ENCODE measurements around the gene SPATS2. TPM values are rescaled to one million over a fixed set of nuclear protein-coding genes. Genes with fewer than 3 reads are reported as not detected.

The SPATS2 gene
- polyA plus RNA-seq, 1 of the 3 experiments (the other 2 are of a cell fraction), result 72.9 TPM

DNA sequence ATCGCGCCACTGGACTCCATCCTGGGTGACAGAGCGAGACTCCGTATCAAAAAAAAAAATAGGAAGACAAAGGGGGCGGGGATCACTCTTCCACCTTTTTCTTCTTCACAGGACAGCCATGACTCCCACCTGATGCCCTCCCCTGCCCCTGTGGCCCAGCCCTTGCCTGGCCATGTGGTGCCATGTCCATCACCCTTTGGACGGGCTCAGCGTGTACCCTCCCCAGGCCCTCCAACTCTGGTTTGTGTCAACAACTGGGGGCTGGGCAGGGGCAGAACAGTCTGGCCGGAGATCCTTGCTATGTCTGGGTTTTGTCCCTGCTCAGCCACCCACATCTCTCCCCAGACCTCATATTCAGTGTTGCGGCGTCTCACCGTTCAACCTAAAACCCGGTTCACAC lies 38.4 kb upstream of the SPATS2 start:
- DNase-seq, result no peak
- Histone ChIP-seq H3K9me2 (no peaks in the 10 kb centered on the region), H3K4me1 (ENCODE audit: control insufficient read depth in 1 of 2, insufficient read depth in 2 of 2, low read depth in 1 of 2, low read length in 1 of 2) (peaks cover 0 to 3% of the 10 kb centered on the region in 2 experiments; a peak in 1 of 4 replicates), H3F3A (replicated peaks; ENCODE audit: insufficient read depth) (peaks cover 14% of the 10 kb centered on the region), H3K27me3 (ENCODE audit: insufficient read depth) (no peaks in the 10 kb centered on the region), H3K4me2 (no peak overlapping the region), H3K36me3 (replicated peaks in 1 of 2; ENCODE audit: control insufficient read depth in 1 of 2, insufficient read depth in 2 of 2, low read length in 1 of 2) (peaks cover 2 to 19% of the 10 kb centered on the region in 2 experiments), H3K27ac (ENCODE audit: low read depth in 2 of 2, low read length in 1 of 2) (no peak overlapping the region), H3K9ac (no peak overlapping the region), H3K79me2 (ENCODE audit: insufficient read depth) (peaks cover 11% of the 10 kb centered on the region), H2AFZ (ENCODE audit: low read depth) (no peak overlapping the region), H3K4me3 (ENCODE audit: low read depth in 2 of 2, low read length in 1 of 2) (no peak overlapping the region), H3K9me3 (no peaks in the 10 kb centered on the region), H4K20me1 (ENCODE audit: insufficient read depth) (no peaks in the 10 kb centered on the region)
- 92% methylated on average over 12 of the region's 12 CpGs for WGBS (ENCODE audit: low lambda C conversion rate)
- ChIA-PET CTCF (interaction anchor here (5.4 to 15.9 kb wide), 2 partner anchors 14 to 35 kb away, joined by 88 to 658 read pairs; partner anchors contain the start of gene PRPH), POLR2A (no interaction called here)
- no peak for TF ChIP-seq FOSL2 (IDR thresholded peaks at IDR 0.05; ENCODE audit: borderline replicate concordance, low read depth)

DNA sequence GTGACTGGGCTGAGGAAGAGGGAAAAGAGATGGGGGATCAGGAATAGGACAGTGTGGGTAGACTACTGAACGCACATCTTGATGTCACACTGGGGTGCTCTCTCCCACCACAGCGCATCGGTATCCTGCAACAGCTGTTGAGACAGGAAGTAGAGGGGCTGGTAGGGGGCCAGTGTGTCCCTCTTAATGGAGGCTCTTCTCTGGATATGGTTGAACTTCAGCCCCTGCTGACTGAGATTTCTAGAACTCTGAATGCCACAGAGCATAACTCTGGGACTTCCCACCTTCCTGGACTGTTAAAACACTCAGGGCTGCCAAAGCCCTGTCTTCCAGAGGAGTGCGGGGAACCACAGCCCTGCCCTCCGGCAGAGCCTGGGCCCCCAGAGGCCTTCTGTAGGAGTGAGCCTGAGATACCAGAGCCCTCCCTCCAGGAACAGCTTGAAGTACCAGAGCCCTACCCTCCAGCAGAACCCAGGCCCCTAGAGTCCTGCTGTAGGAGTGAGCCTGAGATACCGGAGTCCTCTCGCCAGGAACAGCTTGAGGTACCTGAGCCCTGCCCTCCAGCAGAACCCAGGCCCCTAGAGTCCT lies 37.1 kb upstream of the SPATS2 start:
- H3K4me1 ChIP-seq (ENCODE audit: control insufficient read depth in 1 of 2, insufficient read depth in 2 of 2, low read depth in 1 of 2, low read length in 1 of 2), result no peaks in the 10 kb centered on the region
- H3K4me2 ChIP-seq, result no peak overlapping the region
- ChIA-PET POLR2A (no interaction called here), CTCF (interaction anchor here (0.9 to 15.9 kb wide), 6 partner anchors 13 to 199 kb away, joined by 3 to 658 read pairs (median 47); partner anchors contain the start of genes DNAJC22, PRPH and TUBA1B)
- peaks cover 2 to 19% of the 10 kb centered on the region in 2 experiments for H3K36me3 ChIP-seq (replicated peaks in 1 of 2; ENCODE audit: control insufficient read depth in 1 of 2, insufficient read depth in 2 of 2, low read length in 1 of 2)
- 93% methylated on average over 4 of the region's 7 CpGs for WGBS (ENCODE audit: low lambda C conversion rate)
- no peaks in the 10 kb centered on the region for H3K79me2 ChIP-seq (ENCODE audit: insufficient read depth)
- no peaks in the 10 kb centered on the region for H3K9me3 ChIP-seq
- H3K27ac ChIP-seq (ENCODE audit: low read depth in 2 of 2, low read length in 1 of 2), result no peak overlapping the region
- H3K4me3 ChIP-seq (ENCODE audit: low read depth in 2 of 2, low read length in 1 of 2), result no peak overlapping the region
- no peaks in the 10 kb centered on the region for H3K27me3 ChIP-seq (ENCODE audit: insufficient read depth)
- H3K9ac ChIP-seq, result no peak overlapping the region
- H3F3A ChIP-seq (replicated peaks; ENCODE audit: insufficient read depth), result peaks cover 14% of the 10 kb centered on the region
- no peak for TF ChIP-seq TAF1 (IDR thresholded peaks at IDR 0.05; ENCODE audit: borderline replicate concordance, low read depth, low read length)
- TF ChIP-seq, protein P1, sequence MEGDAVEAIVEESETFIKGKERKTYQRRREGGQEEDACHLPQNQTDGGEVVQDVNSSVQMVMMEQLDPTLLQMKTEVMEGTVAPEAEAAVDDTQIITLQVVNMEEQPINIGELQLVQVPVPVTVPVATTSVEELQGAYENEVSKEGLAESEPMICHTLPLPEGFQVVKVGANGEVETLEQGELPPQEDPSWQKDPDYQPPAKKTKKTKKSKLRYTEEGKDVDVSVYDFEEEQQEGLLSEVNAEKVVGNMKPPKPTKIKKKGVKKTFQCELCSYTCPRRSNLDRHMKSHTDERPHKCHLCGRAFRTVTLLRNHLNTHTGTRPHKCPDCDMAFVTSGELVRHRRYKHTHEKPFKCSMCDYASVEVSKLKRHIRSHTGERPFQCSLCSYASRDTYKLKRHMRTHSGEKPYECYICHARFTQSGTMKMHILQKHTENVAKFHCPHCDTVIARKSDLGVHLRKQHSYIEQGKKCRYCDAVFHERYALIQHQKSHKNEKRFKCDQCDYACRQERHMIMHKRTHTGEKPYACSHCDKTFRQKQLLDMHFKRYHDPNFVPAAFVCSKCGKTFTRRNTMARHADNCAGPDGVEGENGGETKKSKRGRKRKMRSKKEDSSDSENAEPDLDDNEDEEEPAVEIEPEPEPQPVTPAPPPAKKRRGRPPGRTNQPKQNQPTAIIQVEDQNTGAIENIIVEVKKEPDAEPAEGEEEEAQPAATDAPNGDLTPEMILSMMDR (IDR thresholded peaks at IDR 0.05), result no peak
- no peak for TF ChIP-seq TEAD4 (IDR thresholded peaks at IDR 0.05; ENCODE audit: borderline replicate concordance, insufficient read depth)
- TF ChIP-seq, protein P2, sequence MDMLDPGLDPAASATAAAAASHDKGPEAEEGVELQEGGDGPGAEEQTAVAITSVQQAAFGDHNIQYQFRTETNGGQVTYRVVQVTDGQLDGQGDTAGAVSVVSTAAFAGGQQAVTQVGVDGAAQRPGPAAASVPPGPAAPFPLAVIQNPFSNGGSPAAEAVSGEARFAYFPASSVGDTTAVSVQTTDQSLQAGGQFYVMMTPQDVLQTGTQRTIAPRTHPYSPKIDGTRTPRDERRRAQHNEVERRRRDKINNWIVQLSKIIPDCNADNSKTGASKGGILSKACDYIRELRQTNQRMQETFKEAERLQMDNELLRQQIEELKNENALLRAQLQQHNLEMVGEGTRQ (IDR thresholded peaks at IDR 0.05; ENCODE audit: borderline replicate concordance, low read depth, low read length), result no peak
- TF ChIP-seq FOXM1 (IDR thresholded peaks at IDR 0.05; ENCODE audit: low read depth), result no peak
- TF ChIP-seq, protein P3, sequence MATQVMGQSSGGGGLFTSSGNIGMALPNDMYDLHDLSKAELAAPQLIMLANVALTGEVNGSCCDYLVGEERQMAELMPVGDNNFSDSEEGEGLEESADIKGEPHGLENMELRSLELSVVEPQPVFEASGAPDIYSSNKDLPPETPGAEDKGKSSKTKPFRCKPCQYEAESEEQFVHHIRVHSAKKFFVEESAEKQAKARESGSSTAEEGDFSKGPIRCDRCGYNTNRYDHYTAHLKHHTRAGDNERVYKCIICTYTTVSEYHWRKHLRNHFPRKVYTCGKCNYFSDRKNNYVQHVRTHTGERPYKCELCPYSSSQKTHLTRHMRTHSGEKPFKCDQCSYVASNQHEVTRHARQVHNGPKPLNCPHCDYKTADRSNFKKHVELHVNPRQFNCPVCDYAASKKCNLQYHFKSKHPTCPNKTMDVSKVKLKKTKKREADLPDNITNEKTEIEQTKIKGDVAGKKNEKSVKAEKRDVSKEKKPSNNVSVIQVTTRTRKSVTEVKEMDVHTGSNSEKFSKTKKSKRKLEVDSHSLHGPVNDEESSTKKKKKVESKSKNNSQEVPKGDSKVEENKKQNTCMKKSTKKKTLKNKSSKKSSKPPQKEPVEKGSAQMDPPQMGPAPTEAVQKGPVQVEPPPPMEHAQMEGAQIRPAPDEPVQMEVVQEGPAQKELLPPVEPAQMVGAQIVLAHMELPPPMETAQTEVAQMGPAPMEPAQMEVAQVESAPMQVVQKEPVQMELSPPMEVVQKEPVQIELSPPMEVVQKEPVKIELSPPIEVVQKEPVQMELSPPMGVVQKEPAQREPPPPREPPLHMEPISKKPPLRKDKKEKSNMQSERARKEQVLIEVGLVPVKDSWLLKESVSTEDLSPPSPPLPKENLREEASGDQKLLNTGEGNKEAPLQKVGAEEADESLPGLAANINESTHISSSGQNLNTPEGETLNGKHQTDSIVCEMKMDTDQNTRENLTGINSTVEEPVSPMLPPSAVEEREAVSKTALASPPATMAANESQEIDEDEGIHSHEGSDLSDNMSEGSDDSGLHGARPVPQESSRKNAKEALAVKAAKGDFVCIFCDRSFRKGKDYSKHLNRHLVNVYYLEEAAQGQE (IDR thresholded peaks at IDR 0.05; ENCODE audit: low read depth, low read length), result no peak
- no peak for TF ChIP-seq CHD2 (IDR thresholded peaks at IDR 0.05; ENCODE audit: low read length, partially characterized antibody)
- TF ChIP-seq JUND (IDR thresholded peaks at IDR 0.05), result no peak
- no peak for TF ChIP-seq GATA2 (CRISPR knock-in tag; IDR thresholded peaks at IDR 0.05)
- no peak for TF ChIP-seq FOSL2 (IDR thresholded peaks at IDR 0.05; ENCODE audit: borderline replicate concordance, low read depth)
- no peak for TF ChIP-seq FOXJ3 (CRISPR knock-in tag; IDR thresholded peaks at IDR 0.05)
- H2AFZ ChIP-seq (ENCODE audit: low read depth), result no peak overlapping the region
- DNase-seq, result no peak
- no peaks in the 10 kb centered on the region for H3K9me2 ChIP-seq
- no peaks in the 10 kb centered on the region for H4K20me1 ChIP-seq (ENCODE audit: insufficient read depth)
